Lower leg skin (tissue), 3 donors: ENCODE data around the gene MDC1.

Experiments used
- CTCF ChIP-seq, 3 donors: fragments of 450-650 bp; IDR thresholded peaks; one replicate each; pipeline ENCODE4 v1.5.1; 2016; ENCODE audit warnings: antibody characterized with exemption in 3 of 3, mild to moderate bottlenecking in 3 of 3, moderate library complexity in 2 of 3
- POLR2A ChIP-seq, 2 donors: fragments of 450-650 bp; IDR thresholded peaks; one replicate each; pipeline ENCODE4 v1.6.1; 2016 to 2017; ENCODE audit warnings: antibody characterized with exemption in 2 of 2, mild to moderate bottlenecking in 1 of 2, moderate library complexity in 1 of 2

GRCh38 chr6:30678964-30679726 is 37.9 kb downstream of the MDC1 start:
- TF ChIP-seq POLR2A (IDR thresholded peaks at IDR 0.05) = no peak
- TF ChIP-seq CTCF (IDR thresholded peaks at IDR 0.05) = peak in 2 of 3 donors; percentile 7 to 97
